Stomach smooth muscle (tissue), 2 donors: ENCODE results near the gene EGFR.

Source experiments
- H3K27ac ChIP-seq: one replicate; pipeline ENCODE4 v1.7.0; 2013; ENCODE audit warnings: mild to moderate bottlenecking, low read length, inconsistent platforms
- H3K27me3 ChIP-seq, 2 donors: one replicate each; pipeline ENCODE4 v1.7.0; 2013; ENCODE audit warnings: low read length in 2 of 2; ENCODE audit not compliant: insufficient read depth in 2 of 2, control insufficient read depth in 1 of 2
- H3K36me3 ChIP-seq, 2 donors: one replicate each; pipeline ENCODE4 v1.7.0; 2013; ENCODE audit warnings: low read length in 2 of 2; ENCODE audit not compliant: control insufficient read depth in 2 of 2, insufficient read depth in 2 of 2
- H3K4me1 ChIP-seq: one replicate; pipeline ENCODE4 v1.7.0; 2013; ENCODE audit warnings: low read length; ENCODE audit not compliant: control insufficient read depth, insufficient read depth
- H3K4me3 ChIP-seq, 2 donors: one replicate each; pipeline ENCODE4 v1.7.0; 2013; ENCODE audit warnings: low read length in 2 of 2
- H3K9ac ChIP-seq, 2 donors: one replicate each; pipeline ENCODE4 v1.7.0; 2013; ENCODE audit warnings: low read length in 2 of 2, mild to moderate bottlenecking in 1 of 2
- H3K9me3 ChIP-seq, 2 donors: one replicate each; pipeline ENCODE4 v1.7.0; 2013; ENCODE audit warnings: low read length in 2 of 2; ENCODE audit not compliant: control insufficient read depth in 2 of 2
- donor health status: healthy.
- donor health status: Pancreatic carcinoma.

Gene EGFR

GRCh38 chr7:55018361-55019190, at the start of gene EGFR:
EGFR (plus strand) TSS chr7:55019017; CDS start chr7:55019278, 261 bp downstream.
- no peaks in the 10 kb centered on the region for H3K27me3 ChIP-seq

GRCh38 chr7:54969208-54969967, 49.4 kb upstream of the EGFR start:
- Histone ChIP-seq H3K9ac (no peak overlapping the region), H3K4me1 (no peaks in the 10 kb centered on the region), H3K4me3 (no peak overlapping the region), H3K36me3 (no peaks in the 10 kb centered on the region), H3K27ac (no peak overlapping the region), H3K27me3 (no peaks in the 10 kb centered on the region), H3K9me3 (peaks cover 0 to 3% of the 10 kb centered on the region in 2 donors)

More at GRCh38 chr7:55018361-55019190, at the start of gene EGFR:
- H3K27ac ChIP-seq = peak within 1 kb of the TSS; percentile 81
- peak within 1 kb of the TSS; percentile 76 to 81 for H3K9ac ChIP-seq
- H3K9me3 ChIP-seq = no peaks in the 10 kb centered on the region
- H3K36me3 ChIP-seq = no peaks in the 10 kb centered on the region
- peaks cover 29% of the 10 kb centered on the region for H3K4me1 ChIP-seq
- peak within 1 kb of the TSS; percentile 69 to 83 for H3K4me3 ChIP-seq

DNA sequence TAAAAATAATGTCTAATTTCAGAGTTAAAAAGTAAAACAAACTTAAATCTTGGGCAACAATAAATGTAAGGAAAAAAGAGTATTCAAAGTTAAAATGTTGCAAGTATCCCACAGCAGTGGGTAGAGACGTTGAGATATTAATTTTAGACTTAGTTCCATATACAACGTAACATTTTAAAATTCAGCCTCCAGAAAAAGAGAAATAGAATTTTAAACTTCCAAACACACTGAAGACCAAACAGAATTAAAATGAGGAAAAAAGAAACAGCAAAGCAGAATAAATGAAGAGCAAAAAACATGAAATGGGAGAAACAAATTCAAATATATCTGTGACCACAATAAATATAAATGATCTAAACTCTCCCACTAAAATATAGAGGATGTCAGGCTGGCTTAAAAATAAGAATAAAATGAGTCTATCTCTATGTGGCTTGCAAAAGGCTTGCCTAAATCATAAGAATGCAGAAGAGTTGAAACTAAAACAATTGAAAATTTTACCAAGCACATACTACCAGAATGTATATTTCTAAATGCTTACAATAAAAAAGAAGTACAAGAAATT, 46.0 kb upstream of the EGFR start:
- H3K27me3 ChIP-seq = no peaks in the 10 kb centered on the region
- H3K4me3 ChIP-seq = no peak overlapping the region
- H3K9ac ChIP-seq = no peak overlapping the region
- H3K36me3 ChIP-seq = no peaks in the 10 kb centered on the region
- no peaks in the 10 kb centered on the region for H3K4me1 ChIP-seq
- no peak overlapping the region for H3K27ac ChIP-seq
- H3K9me3 ChIP-seq = peaks cover 0 to 3% of the 10 kb centered on the region in 2 donors

- H3K27ac ChIP-seq = no peak overlapping the region
- H3K36me3 ChIP-seq = no peaks in the 10 kb centered on the region
- no peak overlapping the region for H3K9ac ChIP-seq
- H3K4me3 ChIP-seq = no peak overlapping the region
- H3K9me3 ChIP-seq = no peaks in the 10 kb centered on the region
- no peaks in the 10 kb centered on the region for H3K4me1 ChIP-seq
- no peaks in the 10 kb centered on the region for H3K27me3 ChIP-seq
These were observed 40.3 kb upstream of the EGFR start for GRCh38 chr7:54978364-54979116.

DNA sequence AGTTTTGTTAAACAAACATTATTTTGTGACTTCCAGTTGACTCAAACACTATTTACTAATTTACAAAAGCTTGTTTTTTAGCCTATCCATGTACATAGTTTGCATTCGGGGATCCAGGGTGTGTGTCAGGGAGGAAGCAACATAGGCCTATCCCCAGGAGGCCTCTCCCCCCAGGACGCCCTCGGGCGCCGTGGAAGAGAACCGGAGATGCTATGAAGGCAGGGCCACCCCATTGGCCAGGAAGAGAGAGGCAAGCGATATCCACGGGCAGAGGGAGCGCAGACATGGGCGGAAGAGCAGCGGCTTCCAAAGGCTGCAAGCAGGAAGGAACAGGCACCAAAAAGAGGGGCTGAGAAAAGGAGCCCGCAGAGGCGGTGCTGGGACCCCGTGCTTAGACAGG, 38.3 kb upstream of the EGFR start:
- no peaks in the 10 kb centered on the region for H3K4me1 ChIP-seq
- no peaks in the 10 kb centered on the region for H3K9me3 ChIP-seq
- no peaks in the 10 kb centered on the region for H3K27me3 ChIP-seq
- H3K36me3 ChIP-seq = no peaks in the 10 kb centered on the region
- H3K27ac ChIP-seq = no peak overlapping the region
- no peak overlapping the region for H3K9ac ChIP-seq
- no peak overlapping the region for H3K4me3 ChIP-seq

DNA sequence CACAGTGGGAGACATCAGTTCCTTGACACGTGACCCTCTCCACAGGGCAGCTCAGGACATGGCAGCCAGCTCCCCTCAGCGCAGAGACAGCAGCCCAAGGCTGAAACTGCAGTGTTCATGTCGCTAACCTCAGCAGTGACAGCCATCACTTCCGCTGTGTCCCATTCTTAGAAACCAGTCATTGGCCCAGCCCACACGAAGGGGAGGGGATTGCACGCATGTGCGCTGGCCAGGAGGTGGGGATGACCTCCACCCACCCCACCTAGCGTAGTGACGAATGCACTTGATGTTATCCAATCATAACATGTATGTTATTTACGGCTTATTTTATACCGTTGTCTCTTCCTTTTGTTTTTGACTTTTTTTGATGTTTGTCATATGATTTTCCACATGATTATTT, 36.9 kb upstream of the EGFR start:
- H3K4me3 ChIP-seq = no peak overlapping the region
- no peak overlapping the region for H3K27ac ChIP-seq
- H3K9ac ChIP-seq = no peak overlapping the region
- H3K27me3 ChIP-seq = no peaks in the 10 kb centered on the region
- no peaks in the 10 kb centered on the region for H3K9me3 ChIP-seq
- H3K4me1 ChIP-seq = no peaks in the 10 kb centered on the region
- H3K36me3 ChIP-seq = no peaks in the 10 kb centered on the region

DNA sequence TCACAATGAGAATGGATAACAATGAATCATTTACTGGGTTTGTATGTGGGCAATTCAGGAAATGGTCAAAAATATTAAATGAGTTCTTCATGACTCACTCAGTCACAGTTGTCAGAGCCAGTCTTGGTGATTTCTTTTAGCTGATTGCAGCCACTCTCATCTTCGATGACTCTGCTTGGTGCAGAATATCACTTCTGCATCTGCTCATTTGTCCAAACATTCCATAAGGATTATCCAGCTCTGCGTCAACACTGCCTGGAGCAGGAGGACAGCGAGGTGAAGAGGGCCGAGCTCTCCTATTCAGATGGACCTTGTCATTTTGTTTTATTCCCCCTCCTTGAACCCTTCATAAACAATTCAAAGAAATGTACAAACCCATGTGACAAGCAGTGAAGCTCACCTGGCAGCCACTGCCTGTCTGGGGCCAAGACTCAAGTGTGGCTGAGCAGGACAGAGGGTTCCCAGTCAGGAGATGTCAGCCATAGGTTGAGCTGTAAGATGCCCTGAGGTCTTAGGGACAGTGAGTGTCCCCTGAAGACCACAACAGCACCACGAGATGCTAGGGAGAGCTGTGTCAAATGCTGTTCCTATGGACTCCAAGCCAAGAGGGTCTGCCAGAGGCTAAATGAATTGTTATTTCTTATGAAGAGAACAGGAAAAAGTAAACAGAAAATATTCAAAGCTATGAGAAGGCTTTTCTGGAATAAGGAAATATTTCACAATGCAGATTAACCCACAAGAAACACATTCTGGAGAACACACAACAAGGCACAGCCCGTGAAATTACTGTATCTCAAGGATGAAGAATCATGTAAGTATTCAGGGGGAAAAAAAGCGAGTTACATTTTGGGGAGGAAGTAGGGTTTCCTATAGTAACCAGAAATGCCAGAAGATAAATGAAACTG, 33.1 kb upstream of the EGFR start:
- H3K36me3 ChIP-seq = no peaks in the 10 kb centered on the region

DNA sequence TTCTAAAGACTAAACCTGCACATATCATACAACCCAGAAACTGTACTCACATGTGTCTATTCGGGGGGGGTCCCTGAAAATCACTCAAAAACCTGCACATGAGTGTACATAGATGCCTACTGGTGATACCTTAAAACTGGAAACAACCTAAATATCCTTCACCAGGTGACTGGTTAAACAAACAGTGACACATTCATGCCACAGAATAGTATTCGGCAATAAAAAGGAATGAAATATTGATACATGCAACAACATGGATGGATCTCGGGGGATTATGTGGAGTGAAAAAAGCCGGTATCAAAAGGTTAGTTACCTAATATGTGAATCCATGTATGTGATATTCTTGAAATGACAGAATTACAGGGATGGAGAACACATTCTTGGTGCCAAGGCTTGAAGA, 32.1 kb upstream of the EGFR start:
- no peaks in the 10 kb centered on the region for H3K36me3 ChIP-seq
- peaks cover 0 to 2% of the 10 kb centered on the region in 2 donors for H3K9me3 ChIP-seq
- H3K4me1 ChIP-seq = no peaks in the 10 kb centered on the region
- no peak overlapping the region for H3K27ac ChIP-seq
- H3K27me3 ChIP-seq = no peaks in the 10 kb centered on the region
- no peak overlapping the region for H3K9ac ChIP-seq
- no peak overlapping the region for H3K4me3 ChIP-seq

More for the DNA sequence above, 33.1 kb upstream of the EGFR start:
- no peak overlapping the region for H3K9ac ChIP-seq
- no peaks in the 10 kb centered on the region for H3K4me1 ChIP-seq
- H3K9me3 ChIP-seq = peaks cover 0 to under 1% of the 10 kb centered on the region in 2 donors
- H3K27ac ChIP-seq = no peak overlapping the region
- H3K27me3 ChIP-seq = no peaks in the 10 kb centered on the region
- H3K4me3 ChIP-seq = no peak overlapping the region

DNA sequence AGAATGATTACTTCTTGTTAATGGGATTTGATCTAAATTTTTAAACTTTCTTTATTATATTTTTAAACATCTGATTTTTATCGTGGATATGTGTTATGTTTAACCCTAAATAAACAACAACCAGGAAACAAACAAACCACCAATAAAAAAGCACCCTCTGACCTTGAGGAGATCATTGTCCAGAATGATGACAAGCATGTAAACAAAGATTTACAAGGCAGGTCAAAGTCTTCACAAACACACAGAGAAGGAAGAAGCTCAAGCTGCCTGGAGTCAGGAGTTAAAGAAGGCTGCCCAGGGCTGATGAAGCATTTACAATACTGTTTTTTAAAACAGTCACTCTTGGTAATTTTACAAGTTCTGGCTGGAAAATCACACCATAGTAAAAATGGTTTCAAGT, 31.0 kb upstream of the EGFR start:
- no peak overlapping the region for H3K4me3 ChIP-seq
- H3K27me3 ChIP-seq = no peaks in the 10 kb centered on the region
- H3K4me1 ChIP-seq = no peaks in the 10 kb centered on the region
- H3K36me3 ChIP-seq = no peaks in the 10 kb centered on the region
- H3K9ac ChIP-seq = no peak overlapping the region
- H3K27ac ChIP-seq = no peak overlapping the region
- H3K9me3 ChIP-seq = peaks cover 0 to 2% of the 10 kb centered on the region in 2 donors
